GM12872 (cell line): Measurements from ENCODE around the gene SNAP47.

Experiments used
- TF ChIP-seq, protein P1 (sequence below): IDR thresholded peaks from 3 replicates; pipeline ENCODE4 v1.5.1; 2011; ENCODE audit warnings: low read depth, mild to moderate bottlenecking, low read length, moderate library complexity; ENCODE audit not compliant: insufficient read depth

The SNAP47 gene

DNA sequence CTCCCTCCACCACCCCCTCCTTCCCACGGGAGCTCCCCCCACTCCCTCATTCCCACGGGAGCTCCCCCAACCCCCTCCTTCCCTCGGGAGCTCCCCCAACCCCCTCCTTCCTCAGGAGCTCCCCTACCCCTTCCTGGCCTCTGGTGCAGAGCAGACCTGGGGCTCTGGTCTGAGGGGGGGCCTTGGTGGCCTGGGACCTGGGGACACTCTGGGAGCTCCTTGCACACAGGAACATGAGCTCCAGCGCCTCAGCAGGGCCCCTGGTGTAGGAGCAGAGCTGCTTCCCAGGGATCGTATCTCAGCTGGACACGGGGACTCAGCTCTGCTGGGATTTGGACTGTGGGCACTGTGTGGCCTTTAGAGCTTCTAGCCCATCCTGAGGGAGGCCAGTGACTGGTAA, 60.5 kb downstream of the SNAP47 start:
- TF ChIP-seq, protein P1, sequence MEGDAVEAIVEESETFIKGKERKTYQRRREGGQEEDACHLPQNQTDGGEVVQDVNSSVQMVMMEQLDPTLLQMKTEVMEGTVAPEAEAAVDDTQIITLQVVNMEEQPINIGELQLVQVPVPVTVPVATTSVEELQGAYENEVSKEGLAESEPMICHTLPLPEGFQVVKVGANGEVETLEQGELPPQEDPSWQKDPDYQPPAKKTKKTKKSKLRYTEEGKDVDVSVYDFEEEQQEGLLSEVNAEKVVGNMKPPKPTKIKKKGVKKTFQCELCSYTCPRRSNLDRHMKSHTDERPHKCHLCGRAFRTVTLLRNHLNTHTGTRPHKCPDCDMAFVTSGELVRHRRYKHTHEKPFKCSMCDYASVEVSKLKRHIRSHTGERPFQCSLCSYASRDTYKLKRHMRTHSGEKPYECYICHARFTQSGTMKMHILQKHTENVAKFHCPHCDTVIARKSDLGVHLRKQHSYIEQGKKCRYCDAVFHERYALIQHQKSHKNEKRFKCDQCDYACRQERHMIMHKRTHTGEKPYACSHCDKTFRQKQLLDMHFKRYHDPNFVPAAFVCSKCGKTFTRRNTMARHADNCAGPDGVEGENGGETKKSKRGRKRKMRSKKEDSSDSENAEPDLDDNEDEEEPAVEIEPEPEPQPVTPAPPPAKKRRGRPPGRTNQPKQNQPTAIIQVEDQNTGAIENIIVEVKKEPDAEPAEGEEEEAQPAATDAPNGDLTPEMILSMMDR = no peak

DNA sequence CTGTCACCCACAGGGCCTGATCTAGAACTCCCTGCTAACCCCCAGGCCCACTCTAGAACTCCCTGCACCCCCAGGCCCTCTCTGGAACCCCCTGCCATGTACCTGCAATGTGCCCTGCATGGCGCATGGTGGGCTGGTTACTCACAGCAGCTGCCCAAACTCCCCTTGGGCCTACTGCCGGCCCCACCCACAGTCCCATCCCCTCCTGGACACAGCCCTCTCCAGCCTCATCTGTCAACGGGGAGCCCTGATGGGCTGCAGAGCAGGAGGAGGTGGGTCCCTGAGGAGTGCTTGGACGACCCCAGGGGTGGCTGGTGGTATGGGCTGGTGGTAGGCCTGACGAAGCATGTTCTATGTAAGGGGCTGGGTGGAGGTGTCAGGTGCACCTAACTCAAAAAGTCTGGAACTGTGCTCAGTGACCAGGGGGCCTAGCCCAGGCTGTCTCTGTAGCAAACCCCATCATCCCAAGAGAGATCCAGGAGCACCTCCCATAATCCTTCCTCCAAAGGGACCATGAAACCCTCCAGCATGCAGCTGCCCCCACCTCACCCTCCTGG, 61.2 kb downstream of the SNAP47 start:
- TF ChIP-seq, protein P1 = no peak

DNA sequence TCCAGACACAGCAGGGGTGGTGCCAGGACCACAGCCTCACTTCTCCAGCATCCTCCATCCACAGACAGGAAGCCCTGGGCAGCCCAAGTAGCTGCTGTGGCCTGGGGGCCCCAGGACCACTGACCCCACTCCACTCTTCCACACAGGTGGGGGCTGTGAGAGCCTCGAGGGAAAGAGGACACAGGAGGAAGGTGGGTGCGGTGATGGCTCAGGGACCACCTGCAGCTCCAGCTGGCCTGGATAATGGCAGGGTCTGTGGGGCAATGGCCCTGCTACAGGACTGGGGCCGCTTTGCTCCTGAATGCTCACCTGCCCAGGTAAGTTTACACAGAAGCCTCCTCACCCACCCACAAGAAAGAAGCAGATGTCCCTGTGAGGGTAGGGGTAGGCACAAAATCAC, 61.9 kb downstream of the SNAP47 start:
- TF ChIP-seq, protein P1 = no peak

DNA sequence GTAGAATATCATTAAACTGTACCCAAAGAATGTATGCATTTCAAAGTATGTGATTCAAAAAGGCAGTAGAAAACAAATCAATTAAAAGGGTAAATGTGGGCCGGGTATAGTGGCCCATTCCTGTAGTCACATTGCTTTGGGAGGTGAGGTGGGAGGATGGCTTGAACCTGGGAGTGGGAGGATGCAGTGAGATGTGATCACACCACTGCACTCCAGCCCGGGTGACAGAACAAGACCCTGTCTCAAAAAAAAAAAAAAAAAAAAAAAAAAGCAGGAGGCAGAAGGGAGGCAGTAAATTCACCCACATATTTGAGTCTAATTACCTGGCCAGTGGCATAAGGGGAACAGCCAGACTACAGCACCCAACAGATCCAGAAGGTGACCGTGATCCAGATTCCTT, 62.4 kb downstream of the SNAP47 start:
- TF ChIP-seq, protein P1 = no peak

DNA sequence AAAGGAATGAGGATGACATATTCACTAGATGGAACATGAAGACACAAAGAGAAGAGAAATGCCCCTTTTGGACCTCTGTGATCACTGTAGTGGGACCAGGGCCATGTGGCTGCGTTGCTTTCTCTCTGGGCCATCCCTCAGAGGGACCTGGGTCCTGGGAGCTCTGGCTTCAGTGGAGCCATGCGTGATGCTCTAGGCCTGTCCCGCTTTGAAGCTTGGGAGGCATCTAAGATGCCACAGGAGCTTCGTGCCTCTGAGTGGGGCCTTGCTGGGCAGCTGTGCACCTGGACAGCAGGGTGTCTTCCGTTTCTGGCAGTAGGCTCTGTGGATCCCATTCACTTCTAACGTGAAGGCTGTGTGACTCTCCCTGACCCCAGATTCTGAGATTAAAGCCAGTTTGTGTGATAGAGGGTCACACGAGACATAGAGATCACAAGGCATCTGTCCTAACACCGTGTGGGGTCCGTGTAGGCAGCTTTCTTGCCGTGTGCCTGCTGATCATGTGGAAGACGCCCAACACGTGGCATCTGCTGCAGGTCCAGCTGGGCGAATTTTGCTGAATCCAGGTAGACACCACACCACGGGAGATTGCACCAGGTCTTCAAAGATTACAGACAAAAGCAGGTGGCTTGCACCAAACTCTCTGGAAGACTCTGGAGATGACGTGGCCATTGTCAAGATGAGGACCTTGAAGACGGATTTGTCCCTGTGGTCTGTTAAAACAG, 63.0 kb downstream of the SNAP47 start:
- TF ChIP-seq, protein P1 = no peak

DNA sequence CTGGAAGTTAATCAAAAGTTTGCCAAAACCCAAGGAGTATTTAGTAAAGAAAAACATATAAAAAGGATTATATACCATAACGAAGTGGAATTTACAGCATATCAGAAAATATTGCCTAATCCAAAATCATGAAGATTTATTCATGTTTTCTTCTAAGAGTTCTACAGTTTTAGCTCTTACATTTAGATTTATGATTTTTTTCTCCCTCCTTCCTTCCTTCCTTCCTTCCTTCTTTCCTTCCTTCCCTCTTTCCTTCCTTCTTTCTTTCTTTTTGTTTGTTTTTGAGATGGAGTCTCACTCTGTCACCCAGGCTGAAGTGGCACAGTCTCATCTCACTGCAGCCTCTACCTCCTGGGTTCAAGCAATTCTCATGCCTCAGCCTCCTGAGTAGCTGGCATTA, 64.5 kb downstream of the SNAP47 start:
- TF ChIP-seq, protein P1 = no peak

DNA sequence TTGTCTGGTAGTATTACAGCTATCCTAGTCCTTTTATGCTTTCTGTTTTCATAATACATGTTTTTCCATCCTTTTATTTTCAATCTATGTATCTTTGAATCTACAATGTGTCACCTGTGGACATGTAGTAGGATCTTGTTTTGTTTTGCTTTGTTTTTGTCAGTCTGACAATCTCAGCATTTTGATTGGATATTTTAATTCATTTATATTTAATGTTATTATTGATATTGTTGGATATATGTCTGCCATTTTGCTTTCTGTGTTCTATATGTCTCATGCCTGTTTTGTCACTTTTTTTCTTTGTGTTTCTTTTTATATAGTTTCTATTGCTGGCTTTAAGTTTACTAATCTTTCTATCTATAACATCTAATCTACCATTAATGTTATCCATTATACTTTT, 68.7 kb downstream of the SNAP47 start:
- TF ChIP-seq, protein P1 = no peak
